Naive B cell (primary cell): Measurements from ENCODE around the gene NSD1. TPM values are rescaled to one million over a fixed set of nuclear protein-coding genes. Genes with fewer than 3 reads are reported as not detected.

ENCODE experiments used
- ATAC-seq, 2 donors: fragments of 150-1000 bp; cut with Tn5 transposase; 2 replicates each; pipeline ENCODE4 v1.10.0; 2021; ENCODE audit warnings: low read depth in 2 of 2, mild to moderate bottlenecking in 2 of 2, moderate library complexity in 2 of 2
- DNase-seq: peaks from one replicate; pipeline ENCODE4 v3.0.0; 2022
- H3K27ac Mint-ChIP-seq, 6 donors: one replicate each; pipeline ENCODE4 v1.8.0; 2020 to 2022; ENCODE audit warnings: mild to moderate bottlenecking in 6 of 6, mixed read lengths in 6 of 6, moderate library complexity in 5 of 6, inconsistent platforms in 2 of 6
- H3K27me3 Mint-ChIP-seq, 3 donors: one replicate each; pipeline ENCODE4 v1.8.0; 2021 to 2022; ENCODE audit warnings: mixed read lengths in 3 of 3, mild to moderate bottlenecking in 1 of 3
- H3K36me3 Mint-ChIP-seq, 2 donors: one replicate each; pipeline ENCODE4 v1.8.0; 2020 to 2022; ENCODE audit warnings: mixed read lengths in 2 of 2, inconsistent platforms in 1 of 2, mild to moderate bottlenecking in 1 of 2
- H3K4me1 Mint-ChIP-seq, 3 donors: one replicate each; pipeline ENCODE4 v1.8.0; 2020 to 2022; ENCODE audit warnings: mixed read lengths in 3 of 3, inconsistent platforms in 1 of 3, mild to moderate bottlenecking in 1 of 3, moderate library complexity in 1 of 3
- H3K4me3 Mint-ChIP-seq, 8 donors: one replicate each; pipeline ENCODE4 v1.8.0; 2020 to 2022; ENCODE audit warnings: mild to moderate bottlenecking in 8 of 8, mixed read lengths in 8 of 8, moderate library complexity in 8 of 8, inconsistent platforms in 2 of 8
- H3K9me3 Mint-ChIP-seq, 7 donors: one replicate each; pipeline ENCODE4 v1.8.0; 2020 to 2022; ENCODE audit warnings: mixed read lengths in 7 of 7, mild to moderate bottlenecking in 5 of 7, inconsistent platforms in 2 of 7, moderate library complexity in 1 of 7
- polyA plus RNA-seq, 6 donors: library from polyadenylated mRNA; unstranded; fragments of 300-500 nt; fragmentation: Illumina TruSeq; gene quantifications; one replicate each; pipeline ENCODE4 v1.2.3, GENCODE V29; 2021; ENCODE audit warnings: low read depth in 6 of 6

NSD1 gene
- polyA plus RNA-seq, 6 donors from 2014 or later = 32.4 to 87.7 (median 46.1) TPM

GRCh38 chr5:177183766-177184360 lies 50.3 kb downstream of the NSD1 start:
- DNase-seq (no peak), ATAC-seq (no peak)
- peak overlapping the region in 3 of 6 donors; percentile 7 to 69 (median 28) for H3K27ac Mint-ChIP-seq
- no peaks in the 10 kb centered on the region for H3K9me3 Mint-ChIP-seq
- no peaks in the 10 kb centered on the region for H3K36me3 Mint-ChIP-seq
- no peak overlapping the region for H3K4me3 Mint-ChIP-seq
- H3K27me3 Mint-ChIP-seq = no peaks in the 10 kb centered on the region
- H3K4me1 Mint-ChIP-seq = peaks cover 18 to 30% (median 28%) of the 10 kb centered on the region in 3 donors

- Mint-ChIP-seq H3K4me1 (peaks cover 15 to 27% (median 25%) of the 10 kb centered on the region in 3 donors), H3K36me3 (no peaks in the 10 kb centered on the region), H3K27ac (peak overlapping the region in 2 of 6 donors; percentile 27 to 74), H3K4me3 (no peak overlapping the region), H3K9me3 (no peaks in the 10 kb centered on the region), H3K27me3 (no peaks in the 10 kb centered on the region)
- ATAC-seq (no peak), DNase-seq (no peak)
Observed at GRCh38 chr5:177185993-177186392, 52.4 kb downstream of the NSD1 start.

- no peak for ATAC-seq
- H3K4me3 Mint-ChIP-seq = no peak overlapping the region
- H3K27me3 Mint-ChIP-seq = no peaks in the 10 kb centered on the region
- peaks cover 13 to 27% (median 25%) of the 10 kb centered on the region in 3 donors for H3K4me1 Mint-ChIP-seq
- H3K9me3 Mint-ChIP-seq = no peaks in the 10 kb centered on the region
- no peak for DNase-seq
- no peak overlapping the region for H3K27ac Mint-ChIP-seq
- no peaks in the 10 kb centered on the region for H3K36me3 Mint-ChIP-seq
Observed at GRCh38 chr5:177186645-177187044, 53.1 kb downstream of the NSD1 start.

- Mint-ChIP-seq H3K27ac (peak overlapping the region in 2 of 6 donors; percentile 50 to 53), H3K9me3 (no peaks in the 10 kb centered on the region), H3K27me3 (no peaks in the 10 kb centered on the region), H3K36me3 (no peaks in the 10 kb centered on the region), H3K4me3 (no peak overlapping the region), H3K4me1 (peaks cover 10 to 23% (median 21%) of the 10 kb centered on the region in 3 donors)
- DNase-seq = no peak
- ATAC-seq = no peak
Observed at GRCh38 chr5:177188775-177189174, 55.2 kb downstream of the NSD1 start.

GRCh38 chr5:177189416-177189815 lies 55.8 kb downstream of the NSD1 start:
- Mint-ChIP-seq H3K36me3 (no peaks in the 10 kb centered on the region), H3K27me3 (no peaks in the 10 kb centered on the region), H3K4me3 (no peak overlapping the region), H3K27ac (peak overlapping the region in 2 of 6 donors; percentile 8 to 53), H3K4me1 (peaks cover 8 to 17% (median 16%) of the 10 kb centered on the region in 3 donors), H3K9me3 (no peaks in the 10 kb centered on the region)
- DNase-seq (no peak), ATAC-seq (no peak)

GRCh38 chr5:177189965-177190364 lies 56.4 kb downstream of the NSD1 start:
- no peak overlapping the region for H3K4me3 Mint-ChIP-seq
- ATAC-seq = no peak
- no peaks in the 10 kb centered on the region for H3K27me3 Mint-ChIP-seq
- H3K27ac Mint-ChIP-seq = no peak overlapping the region
- H3K36me3 Mint-ChIP-seq = peaks cover 0 to under 1% of the 10 kb centered on the region in 2 donors
- DNase-seq = no peak
- no peaks in the 10 kb centered on the region for H3K9me3 Mint-ChIP-seq
- peaks cover 8 to 17% (median 12%) of the 10 kb centered on the region in 3 donors for H3K4me1 Mint-ChIP-seq

GRCh38 chr5:177194268-177194667 lies 60.7 kb downstream of the NSD1 start:
- Mint-ChIP-seq H3K4me1 (peaks cover 7 to 19% (median 15%) of the 10 kb centered on the region in 3 donors), H3K36me3 (peaks cover 0 to 20% of the 10 kb centered on the region in 2 donors), H3K9me3 (no peaks in the 10 kb centered on the region), H3K27me3 (no peaks in the 10 kb centered on the region), H3K4me3 (no peak overlapping the region), H3K27ac (no peak overlapping the region)
- DNase-seq = no peak
- no peak for ATAC-seq

- Mint-ChIP-seq H3K27ac (peak overlapping the region in 1 of 6 donors; percentile 34), H3K36me3 (peaks cover 0 to 20% of the 10 kb centered on the region in 2 donors), H3K9me3 (no peaks in the 10 kb centered on the region), H3K27me3 (no peaks in the 10 kb centered on the region), H3K4me1 (peaks cover 7 to 19% (median 17%) of the 10 kb centered on the region in 3 donors), H3K4me3 (no peak overlapping the region)
- ATAC-seq = no peak
- DNase-seq = no peak
Observed at GRCh38 chr5:177195307-177195952, 61.9 kb downstream of the NSD1 start.

GRCh38 chr5:177198738-177199137 lies 65.2 kb downstream of the NSD1 start:
- Mint-ChIP-seq H3K27ac (peak overlapping the region in 2 of 6 donors; percentile 31 to 49), H3K9me3 (no peaks in the 10 kb centered on the region), H3K4me3 (no peak overlapping the region), H3K27me3 (no peaks in the 10 kb centered on the region), H3K36me3 (peaks cover under 1 to 21% of the 10 kb centered on the region in 2 donors), H3K4me1 (peaks cover 7 to 19% (median 17%) of the 10 kb centered on the region in 3 donors)
- ATAC-seq (peak; percentile 34 to 44), DNase-seq (no peak)

- no peak for ATAC-seq
- H3K36me3 Mint-ChIP-seq = peaks cover 4 to 12% of the 10 kb centered on the region in 2 donors
- no peak overlapping the region for H3K4me3 Mint-ChIP-seq
- H3K27ac Mint-ChIP-seq = peak overlapping the region in 1 of 6 donors; percentile 2
- no peaks in the 10 kb centered on the region for H3K9me3 Mint-ChIP-seq
- DNase-seq = no peak
- H3K4me1 Mint-ChIP-seq = peaks cover 0 to 3% (median 0%) of the 10 kb centered on the region in 3 donors
- no peaks in the 10 kb centered on the region for H3K27me3 Mint-ChIP-seq
Observed at GRCh38 chr5:177204281-177204680, 70.7 kb downstream of the NSD1 start.

- H3K27ac Mint-ChIP-seq = peak overlapping the region in 1 of 6 donors; percentile 7
- H3K27me3 Mint-ChIP-seq = no peaks in the 10 kb centered on the region
- no peaks in the 10 kb centered on the region for H3K9me3 Mint-ChIP-seq
- no peak for ATAC-seq
- H3K36me3 Mint-ChIP-seq = peaks cover 12 to 27% of the 10 kb centered on the region in 2 donors
- H3K4me1 Mint-ChIP-seq = no peaks in the 10 kb centered on the region
- no peak overlapping the region for H3K4me3 Mint-ChIP-seq
- DNase-seq = no peak
Observed at GRCh38 chr5:177209610-177210009, 76.0 kb downstream of the NSD1 start.

GRCh38 chr5:177212242-177212641 lies 78.7 kb downstream of the NSD1 start:
- Mint-ChIP-seq H3K27ac (peak overlapping the region in 4 of 6 donors; percentile 26 to 91 (median 60)), H3K4me3 (no peak overlapping the region), H3K4me1 (peaks cover 0 to 4% (median 0%) of the 10 kb centered on the region in 3 donors), H3K9me3 (no peaks in the 10 kb centered on the region), H3K36me3 (peaks cover 12 to 25% of the 10 kb centered on the region in 2 donors), H3K27me3 (no peaks in the 10 kb centered on the region)
- ATAC-seq = no peak
- DNase-seq = no peak

- ATAC-seq (no peak), DNase-seq (no peak)
- Mint-ChIP-seq H3K9me3 (no peaks in the 10 kb centered on the region), H3K27me3 (no peaks in the 10 kb centered on the region), H3K4me3 (no peak overlapping the region), H3K36me3 (peaks cover 0 to 3% of the 10 kb centered on the region in 2 donors), H3K4me1 (peaks cover 13 to 33% (median 29%) of the 10 kb centered on the region in 3 donors), H3K27ac (peak overlapping the region in 2 of 6 donors; percentile 49 to 80)
Observed at GRCh38 chr5:177220576-177220975, 87.0 kb downstream of the NSD1 start.

- ATAC-seq = no peak
- Mint-ChIP-seq H3K27me3 (no peaks in the 10 kb centered on the region), H3K27ac (no peak overlapping the region)
Observed at GRCh38 chr5:177222269-177222668, 88.7 kb downstream of the NSD1 start.

More at GRCh38 chr5:177222269-177222668, 88.7 kb downstream of the NSD1 start:
- Mint-ChIP-seq H3K4me3 (no peak overlapping the region), H3K9me3 (no peaks in the 10 kb centered on the region), H3K4me1 (peaks cover 12 to 33% (median 29%) of the 10 kb centered on the region in 3 donors), H3K36me3 (peaks cover 0 to 3% of the 10 kb centered on the region in 2 donors)
- DNase-seq = no peak
